NAMALWA (cell line): Measurements from ENCODE around the gene GGTLC1.
"Not testable (repeated sequence)": the region's sequence is repeated elsewhere in the genome, so short reads cannot be mapped to it uniquely, and the experiment has no call there.

Experiments used
- DNase-seq: peaks from one replicate; pipeline ENCODE4 v3.0.0-alpha.2; 2015; ENCODE audit warnings: low spot score

The GGTLC1 gene

DNA sequence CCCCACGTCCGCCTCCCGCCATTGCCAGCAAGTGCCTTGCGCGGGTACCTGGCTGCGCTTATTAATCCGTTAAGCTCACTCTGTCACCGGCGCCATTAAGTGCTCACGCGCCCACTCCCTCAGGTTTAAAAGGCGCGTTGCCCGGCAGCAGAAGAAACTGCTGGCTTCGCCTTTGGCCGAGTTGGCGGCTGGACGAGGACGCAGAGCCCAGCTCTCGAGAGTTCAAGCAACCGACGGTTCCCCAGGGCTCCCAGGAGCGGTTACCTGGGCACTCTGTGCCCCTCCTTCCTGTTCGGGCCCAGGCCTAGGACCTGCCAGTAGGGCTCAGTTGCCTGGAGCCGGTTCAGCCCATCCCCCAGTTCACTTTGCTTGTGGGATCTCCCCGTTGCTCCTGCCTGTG lies at the start of gene GGTLC1:
GGTLC1 (minus strand) TSS at position 219 of the 400 bp plus-strand sequence. CDS start 2,168 bp downstream, outside the sequence.
- no peak for DNase-seq

DNA sequence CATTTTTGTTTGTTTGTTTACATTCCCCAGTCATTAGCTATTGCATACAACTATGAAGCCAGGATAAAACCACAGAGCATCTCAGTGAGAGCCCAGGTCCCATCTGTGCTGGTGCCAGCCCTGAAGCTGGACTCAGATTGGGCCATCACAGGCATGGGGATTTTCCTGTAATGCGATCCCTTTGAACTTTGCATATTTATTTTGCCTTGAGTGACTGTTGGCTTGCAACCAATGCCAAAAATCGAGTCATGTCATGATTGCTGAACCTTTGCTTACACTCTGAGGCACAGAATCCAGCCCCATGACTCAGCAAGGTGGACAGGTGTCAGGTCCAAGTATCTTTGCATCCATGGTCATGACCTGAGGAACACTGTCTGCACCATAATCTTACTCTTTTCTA lies 46.2 kb upstream of the GGTLC1 start:
- DNase-seq = no peak

DNA sequence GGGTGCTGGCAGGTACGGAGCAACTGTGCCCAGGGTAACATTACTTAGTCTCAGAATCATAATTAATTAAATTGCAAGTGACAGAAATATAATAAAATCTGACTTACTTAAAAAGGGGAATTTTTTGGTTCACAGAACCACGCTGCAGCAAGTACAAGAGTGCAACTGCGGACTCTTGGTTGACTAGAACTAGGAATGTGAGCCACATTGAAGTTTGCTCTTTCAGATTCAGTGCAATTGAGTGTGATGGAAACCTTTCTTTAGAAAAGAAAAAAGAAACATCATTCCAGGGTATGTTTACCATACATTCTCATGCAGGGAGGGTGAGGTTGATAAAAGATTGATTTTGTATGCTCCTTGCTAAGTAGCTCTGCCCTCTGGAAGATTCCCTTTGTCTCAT lies 45.0 kb upstream of the GGTLC1 start:
- no peak for DNase-seq

DNA sequence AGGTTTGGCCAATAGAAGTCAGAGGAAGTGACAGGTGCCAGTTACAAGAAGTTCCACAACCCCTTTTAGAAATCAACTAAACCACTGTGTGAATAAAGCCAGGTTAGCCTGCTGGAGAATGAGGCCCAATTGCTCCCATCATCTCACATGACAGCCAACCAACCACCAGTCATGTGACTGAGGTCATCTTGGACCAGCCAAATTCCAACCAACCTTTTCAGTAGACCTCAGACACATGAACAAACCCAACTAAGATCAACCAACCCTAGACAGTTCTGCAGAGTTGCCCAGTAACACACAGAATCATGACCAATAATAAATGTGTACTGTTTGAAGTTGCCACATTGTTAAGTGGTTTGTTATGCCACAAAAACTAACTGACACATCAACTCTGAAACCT lies 44.6 kb upstream of the GGTLC1 start:
- DNase-seq = no peak

DNA sequence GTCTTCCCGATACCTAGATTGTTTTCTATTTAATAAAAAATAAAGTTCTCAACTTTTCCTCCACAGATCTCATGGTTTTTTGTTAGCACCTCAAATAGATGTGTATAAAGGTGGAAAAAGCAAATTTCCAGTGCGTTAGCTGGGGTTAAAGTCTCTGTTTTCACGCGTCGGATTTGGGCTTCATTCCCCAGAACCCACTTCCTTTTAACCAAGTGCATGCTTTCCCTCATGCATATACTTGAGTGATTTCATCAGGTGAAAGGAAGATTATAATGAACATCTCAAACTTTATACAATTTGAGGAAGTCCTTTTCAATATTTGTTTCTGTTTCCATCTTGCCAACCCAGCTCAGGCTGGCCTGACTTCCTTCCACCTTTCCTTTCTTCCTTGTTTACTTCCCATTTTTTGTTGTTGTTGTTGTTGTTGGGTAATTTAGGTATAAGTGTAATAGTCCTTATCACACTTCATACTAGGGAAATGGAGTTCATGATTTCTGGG lies 43.9 kb upstream of the GGTLC1 start:
- no peak for DNase-seq

DNA sequence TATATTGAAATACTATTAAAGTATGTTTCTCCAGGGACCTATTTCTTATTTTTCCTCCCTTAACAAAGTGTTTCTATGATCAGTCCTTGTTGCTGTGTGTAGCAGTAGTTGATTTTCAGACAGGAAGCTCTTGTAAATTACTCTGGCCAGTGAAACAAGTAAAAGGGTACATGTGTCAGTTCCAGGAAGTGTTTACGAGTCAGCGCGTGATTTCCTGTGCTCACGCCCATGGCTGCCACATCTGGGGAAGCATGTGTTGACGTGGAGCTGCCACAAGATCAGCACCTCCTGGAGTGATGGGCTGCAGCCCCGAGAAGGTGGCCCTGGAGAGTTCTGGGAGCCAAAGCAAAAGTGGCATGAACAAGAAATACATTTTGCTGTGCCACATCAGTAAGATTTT lies 38.6 kb upstream of the GGTLC1 start:
- peak; percentile 9 for DNase-seq

DNA sequence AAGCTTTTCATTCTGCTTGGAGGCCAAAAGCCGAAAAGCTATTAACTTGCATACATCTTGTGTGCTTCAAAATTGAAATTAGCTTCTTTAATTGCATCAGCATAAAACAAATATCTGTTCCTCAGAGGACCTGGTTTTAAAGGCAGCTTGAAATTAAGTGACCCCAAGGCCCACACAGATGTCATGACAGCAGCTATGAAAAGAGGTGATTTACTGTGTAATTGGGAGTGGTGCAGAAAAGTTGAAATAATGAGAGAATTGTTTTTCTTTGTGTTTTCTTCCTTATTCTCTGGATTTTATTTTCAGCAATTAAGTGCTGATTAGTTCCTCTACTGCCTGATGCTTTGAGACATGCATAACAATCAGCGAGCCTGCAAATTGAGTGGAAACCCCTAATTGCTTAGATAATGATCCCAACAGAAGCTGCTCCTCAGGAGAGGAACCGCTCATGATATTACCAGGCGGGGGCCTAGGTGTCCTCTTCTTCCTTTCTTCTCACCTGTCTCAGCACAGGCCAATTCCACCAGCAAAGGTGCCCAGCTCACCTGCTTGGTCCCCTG lies 34.1 kb upstream of the GGTLC1 start:
- no peak for DNase-seq

DNA sequence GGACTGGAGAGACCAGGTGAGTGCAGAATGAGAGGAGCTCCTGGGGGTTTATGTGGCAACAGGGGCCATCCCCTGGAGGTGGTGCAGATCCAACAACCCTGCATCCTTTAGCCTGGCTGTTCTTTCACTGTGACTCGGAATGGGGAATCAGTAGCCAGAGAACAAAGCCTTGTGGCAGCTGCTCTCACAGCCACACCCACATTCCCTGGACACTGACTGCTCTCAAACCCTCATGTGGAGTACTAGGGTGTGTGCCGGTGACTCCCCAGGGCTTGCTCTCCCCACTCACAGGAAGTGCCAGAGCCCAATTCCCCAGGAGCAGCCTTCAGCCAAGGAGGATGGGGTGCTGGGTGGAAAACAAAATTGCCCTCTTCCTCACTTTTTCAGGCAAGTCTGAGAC lies 30.2 kb upstream of the GGTLC1 start:
- no peak for DNase-seq

DNA sequence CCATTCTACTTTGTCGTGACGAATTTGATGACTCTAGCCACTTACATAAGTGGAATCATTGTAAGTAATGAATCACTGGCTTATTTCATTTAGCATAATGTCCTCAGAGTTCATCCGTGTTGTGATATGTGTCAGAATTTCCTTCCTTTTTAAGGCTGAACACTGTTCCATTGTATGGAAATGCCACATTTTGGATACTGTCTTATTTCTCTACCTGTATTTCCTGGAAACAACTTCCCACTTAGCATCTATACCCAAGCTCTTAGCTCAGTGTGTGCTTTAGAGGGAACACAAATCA lies 28.8 kb upstream of the GGTLC1 start:
- DNase-seq = no peak

DNA sequence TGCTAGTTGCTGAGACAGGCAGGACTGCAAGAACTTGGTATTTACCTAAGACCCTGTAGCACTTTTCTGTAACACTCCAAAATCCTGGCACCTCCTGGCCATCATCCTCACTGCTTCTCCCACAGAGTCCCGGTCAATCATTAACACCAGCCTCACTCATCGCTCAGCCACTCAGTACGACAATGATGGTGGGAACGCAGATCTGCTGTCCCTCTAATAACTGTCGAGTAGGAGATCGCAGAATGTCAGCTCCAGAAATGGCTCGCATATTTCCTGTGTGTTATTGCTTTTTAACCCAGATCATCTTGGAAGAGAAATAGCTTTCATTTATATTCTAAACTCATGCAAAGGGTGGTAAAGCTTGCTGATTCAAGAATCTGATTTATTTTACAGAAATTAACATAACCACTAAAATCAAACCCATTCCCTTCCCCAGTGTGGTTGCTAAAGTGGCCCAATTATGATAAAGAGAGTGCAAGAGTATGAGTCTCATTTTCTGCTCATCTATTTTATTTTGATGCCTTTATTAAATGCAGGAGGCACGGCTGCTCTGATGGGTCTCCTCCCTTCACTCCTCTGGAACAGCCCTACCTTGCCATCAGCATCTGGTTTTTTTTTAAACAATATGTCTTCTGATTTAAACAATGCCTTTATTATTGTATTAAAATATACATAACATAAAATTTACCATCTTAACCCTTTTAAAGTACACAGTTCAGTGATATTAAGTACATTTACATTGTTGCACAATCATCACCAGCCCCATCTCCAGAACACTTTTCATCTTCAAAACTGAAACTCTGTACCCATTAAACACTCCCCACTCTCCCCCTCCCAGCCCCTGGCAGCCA lies 28.3 kb upstream of the GGTLC1 start:
- DNase-seq = no peak

DNA sequence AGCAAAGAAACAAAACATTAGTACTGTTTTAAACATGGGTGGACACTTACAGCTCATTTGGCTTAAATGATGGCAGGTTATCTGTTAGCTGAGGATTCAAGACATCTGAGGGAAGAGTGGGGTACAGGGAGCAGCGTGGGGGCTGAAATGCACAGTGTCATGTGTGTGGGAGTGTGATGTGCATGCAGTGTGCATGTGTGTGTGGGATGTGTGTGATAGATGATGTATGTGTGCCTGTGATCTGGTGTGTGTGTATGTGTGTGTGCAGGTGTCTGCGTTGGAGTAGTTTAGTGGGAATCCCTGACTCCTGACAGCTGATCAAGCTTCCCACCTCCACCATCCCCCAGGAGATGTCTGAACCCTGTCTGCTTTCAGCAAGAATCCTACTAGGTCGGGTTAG lies 25.4 kb upstream of the GGTLC1 start:
- no peak for DNase-seq

DNA sequence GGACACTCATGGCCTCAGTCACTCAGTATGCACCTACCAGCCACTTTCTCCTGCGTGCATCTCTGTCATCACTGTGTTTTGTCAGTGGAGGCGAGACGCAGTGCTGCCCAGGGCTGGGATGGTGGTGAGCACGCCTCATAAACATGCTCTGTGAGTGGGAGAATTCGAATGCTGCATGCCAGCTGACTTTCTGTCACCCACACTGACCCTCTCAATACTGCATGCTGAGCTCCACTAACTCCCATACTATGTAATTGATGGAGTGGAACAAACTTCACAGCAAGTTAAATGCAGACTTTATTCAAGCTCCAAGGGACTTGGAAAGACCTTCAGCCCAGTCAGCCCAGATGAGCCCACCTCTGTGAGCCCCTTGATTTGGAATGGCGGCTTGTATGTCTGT lies 22.7 kb upstream of the GGTLC1 start:
- no peak for DNase-seq

DNA sequence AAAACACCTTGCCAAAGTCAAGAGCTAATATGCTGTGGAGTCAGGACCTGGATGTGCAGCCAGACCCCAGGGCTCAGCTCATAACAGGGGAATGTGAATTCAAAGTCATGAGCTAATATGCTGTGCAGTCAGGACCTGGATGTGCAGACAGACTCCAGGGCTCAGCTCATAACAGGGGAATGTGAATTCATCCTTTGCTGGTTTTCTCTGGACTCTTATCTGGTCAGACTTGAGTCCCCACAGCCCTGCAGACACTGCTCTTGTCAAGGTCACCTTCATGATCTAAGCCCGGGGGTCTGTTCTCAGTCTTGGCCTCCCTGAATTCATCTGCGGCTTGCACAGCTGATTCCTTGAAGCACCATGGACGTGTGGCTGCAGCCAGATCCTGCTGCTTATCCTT lies 19.2 kb upstream of the GGTLC1 start:
- DNase-seq = no peak

DNA sequence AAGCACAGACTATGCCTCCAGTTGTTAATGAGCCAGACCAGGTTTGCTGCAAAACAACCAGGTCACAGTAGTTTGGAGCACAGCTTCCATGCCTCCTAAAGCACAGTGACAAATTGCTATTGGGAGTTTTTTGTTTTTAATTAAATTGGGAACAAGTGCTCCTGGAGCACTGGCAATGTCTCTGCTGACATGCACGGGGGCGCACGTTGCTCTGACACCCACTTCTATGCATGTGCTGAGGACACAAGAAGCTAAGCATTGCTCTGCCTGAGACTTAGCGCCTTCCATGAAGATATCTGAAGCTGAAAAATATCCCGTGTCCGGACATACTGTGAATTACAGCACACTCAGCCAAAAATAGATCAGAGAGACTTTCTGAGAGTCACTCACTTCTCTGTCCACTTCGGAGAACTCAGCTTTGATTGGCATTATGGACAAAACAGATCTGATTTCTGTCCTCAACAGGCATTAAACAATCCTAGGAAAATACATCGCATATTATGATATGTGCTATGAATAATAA lies 18.6 kb upstream of the GGTLC1 start:
- no peak for DNase-seq

DNA sequence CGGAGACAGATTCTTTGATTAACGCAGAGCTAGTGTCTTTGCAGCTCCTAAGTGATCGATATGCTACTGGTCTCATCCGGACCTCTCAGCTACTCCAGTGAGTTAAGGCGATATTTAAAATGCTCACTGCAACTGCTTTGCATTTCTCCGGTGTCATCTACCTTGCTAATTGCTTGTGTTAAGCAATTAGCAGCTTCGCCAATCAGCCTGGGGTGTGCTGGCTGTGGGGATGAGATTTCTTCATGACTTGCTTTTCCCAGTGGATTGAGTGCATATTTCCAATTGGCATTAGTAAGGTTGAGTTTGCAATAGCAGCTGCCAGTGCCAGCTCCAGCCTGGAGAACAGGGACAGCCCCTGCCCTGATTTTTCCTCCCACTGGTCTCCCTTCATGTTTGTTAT lies 18.0 kb upstream of the GGTLC1 start:
- no peak for DNase-seq

DNA sequence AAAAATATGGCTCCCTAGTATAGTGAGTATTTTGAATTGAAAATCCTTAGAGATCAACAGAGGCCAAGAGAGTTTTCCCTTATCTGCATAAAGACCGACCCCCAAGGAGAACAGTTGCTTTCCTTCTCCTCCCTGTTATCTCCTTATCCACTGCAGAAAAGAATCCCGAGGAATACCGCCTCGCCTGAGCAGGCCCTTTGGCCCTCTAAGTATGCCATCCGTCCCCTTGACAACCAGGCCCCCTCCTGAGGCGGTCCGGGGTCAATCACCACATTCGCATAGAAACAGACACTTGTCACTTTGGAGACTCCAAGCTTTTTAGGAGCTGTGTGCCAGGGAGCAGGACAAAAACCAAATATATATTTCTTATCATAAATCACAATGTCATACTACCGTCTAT lies 15.9 kb upstream of the GGTLC1 start:
- no peak for DNase-seq

DNA sequence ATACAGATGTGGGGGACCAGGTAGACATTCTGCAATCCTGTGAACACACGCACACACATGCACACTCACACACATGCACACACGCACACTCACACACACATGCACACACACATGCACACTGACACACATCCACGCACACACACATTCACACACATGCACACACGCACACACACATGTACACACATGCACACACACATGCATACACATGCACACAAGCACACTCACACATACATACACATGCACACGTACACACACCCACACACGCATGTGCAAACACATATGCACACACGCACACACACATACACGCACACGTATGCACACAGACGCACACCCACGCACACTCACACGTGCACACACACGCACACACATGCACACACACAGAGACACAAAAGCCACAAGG lies 14.3 kb upstream of the GGTLC1 start:
- DNase-seq = no peak

DNA sequence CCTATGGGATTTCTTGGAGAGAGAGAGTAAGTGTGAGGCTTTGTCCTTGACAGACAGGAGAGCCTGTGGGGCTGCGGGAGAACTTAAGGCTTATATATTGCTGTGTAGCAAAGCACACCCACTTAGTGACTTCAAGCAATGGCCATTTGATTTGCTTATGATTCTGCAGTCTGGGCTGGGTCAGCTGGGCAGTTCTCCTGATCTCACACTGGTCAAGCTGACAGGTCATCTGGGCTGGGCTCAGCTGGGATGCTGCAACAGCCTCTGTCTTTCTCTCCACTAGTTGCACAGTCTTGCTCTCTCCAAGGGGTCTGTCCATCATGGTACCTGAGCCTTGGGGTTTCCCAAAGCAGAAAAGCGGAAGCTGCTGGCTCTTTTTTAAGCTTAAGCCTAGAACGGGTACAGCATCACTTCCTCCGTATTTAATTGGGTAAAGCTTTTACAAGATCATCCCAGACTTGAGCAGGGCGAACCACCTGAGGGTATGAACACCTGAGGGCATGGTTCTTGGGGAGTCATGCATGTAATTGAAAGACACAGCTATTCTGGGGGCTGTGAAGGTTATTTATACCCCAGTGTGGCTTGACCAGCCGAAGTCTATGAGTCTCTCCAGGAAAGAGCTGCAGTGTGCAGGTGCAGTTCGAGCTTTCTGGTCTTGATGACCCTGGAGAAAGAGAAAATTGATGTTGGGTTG lies 13.3 kb upstream of the GGTLC1 start:
- no peak for DNase-seq

DNA sequence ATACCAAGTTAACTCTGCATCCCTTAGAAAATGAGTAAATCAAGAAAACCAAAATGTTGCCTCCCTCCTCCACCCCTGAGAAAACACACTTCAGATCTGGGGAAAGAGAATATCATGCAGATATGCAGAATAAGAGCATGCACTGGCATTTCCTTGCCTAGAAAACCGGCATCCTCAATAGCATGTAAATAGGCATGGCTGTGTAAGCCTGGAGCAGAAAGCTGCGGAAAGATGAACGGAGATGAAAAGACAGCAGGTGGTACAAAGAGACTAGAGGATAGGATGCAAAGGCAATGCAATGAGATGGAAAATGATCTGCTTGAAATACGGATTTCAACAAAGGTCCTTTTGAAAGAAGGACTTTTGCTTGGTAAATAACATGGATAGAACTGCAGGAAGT lies 10.3 kb upstream of the GGTLC1 start:
- DNase-seq = no peak

DNA sequence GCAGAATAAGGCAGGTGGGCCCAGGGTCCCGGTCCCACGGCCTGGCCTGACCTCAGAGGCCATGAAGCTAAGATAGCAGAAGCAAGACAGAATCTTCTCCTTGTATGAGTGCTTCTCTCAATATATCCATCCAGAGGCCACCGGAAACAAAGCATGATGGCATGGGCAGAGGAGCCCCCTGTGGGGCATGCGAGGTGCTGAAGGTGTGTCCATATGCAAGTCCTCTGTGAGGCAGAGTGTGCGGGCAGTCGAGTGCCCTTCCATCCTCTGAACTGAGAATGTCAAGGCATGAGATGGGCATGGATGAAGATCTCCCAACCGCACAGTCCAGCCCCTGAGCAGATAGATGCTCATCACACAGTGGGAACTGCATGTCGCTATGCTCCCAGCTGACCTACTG lies 9.8 kb upstream of the GGTLC1 start:
- DNase-seq = no peak

DNA sequence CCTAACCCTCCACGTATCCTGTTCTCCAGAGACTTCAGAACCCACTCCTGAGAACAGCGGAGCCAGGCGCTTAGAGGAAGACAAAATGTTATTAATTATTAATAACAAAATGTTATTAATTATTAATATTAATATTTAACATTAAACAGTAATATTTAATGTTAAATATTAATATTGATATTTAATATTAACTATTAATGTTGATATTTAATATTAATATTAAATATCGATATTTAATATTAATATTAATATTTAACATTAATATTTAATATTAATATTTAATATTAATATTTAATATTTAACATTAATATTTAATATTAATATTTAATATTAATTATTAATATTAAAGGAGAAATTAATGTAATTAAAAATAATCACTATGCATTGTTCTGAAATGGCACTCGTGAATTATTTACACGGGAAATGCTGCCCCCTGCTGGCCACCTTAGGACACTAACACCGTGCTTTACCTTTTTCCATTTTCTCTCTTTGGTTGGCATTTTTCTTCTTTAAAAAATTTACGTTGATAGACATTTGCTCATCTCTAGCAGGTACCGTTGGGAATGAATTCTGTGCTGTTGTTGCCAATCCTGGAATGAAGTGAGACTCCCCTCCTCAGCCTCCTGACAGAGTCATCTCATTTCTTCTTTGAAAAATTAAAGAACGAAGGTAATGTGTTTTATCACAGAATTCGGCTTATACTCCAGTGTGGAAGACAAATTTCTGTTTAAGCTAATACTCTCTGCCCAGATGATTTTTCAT lies 7.5 kb upstream of the GGTLC1 start:
- peak; percentile 64 for DNase-seq

DNA sequence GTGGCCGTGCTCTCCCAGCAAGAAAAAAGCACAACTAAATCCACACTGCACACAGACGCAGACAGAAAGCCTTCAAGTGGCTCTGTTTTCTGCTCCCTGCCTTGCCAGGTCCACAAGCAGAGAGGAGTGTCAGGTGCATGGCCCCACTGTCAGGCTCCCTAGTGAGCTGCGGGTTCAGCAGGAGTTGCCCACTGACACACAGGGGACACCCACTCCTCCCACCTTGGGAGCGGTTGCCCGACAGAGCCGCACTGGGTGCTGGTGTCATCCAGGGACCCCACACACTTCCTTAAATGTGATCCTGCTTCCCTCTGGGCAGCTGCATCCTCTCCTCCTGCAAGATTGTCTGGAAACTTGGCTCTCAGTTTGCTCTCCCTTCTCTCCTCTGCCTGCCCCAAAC lies 6.7 kb upstream of the GGTLC1 start:
- DNase-seq = not testable (repeated sequence)
